GM23338 (cell line): ENCODE data around the gene PHLPP2. TPM values are rescaled to one million over a fixed set of nuclear protein-coding genes. Genes with fewer than 3 reads are reported as not detected.

Experiments
- ATAC-seq: fragments of 200-7000 bp; cut with Tn5 transposase; 3 replicates; pipeline ENCODE4 v1.9.1; 2020
- DNase-seq: peaks from one replicate; pipeline ENCODE4 v3.0.0-alpha.2; 2015; ENCODE audit warnings: low spot score
- H2AFZ ChIP-seq: fragments of 200-600 bp; sonication (generic); 2 replicates; pipeline ENCODE4 v1.8.0; 2016; ENCODE audit warnings: antibody characterized with exemption, mild to moderate bottlenecking, moderate library complexity
- H3F3A ChIP-seq: fragments of 200-600 bp; sonication (generic); replicated peaks from 2 replicates; pipeline ENCODE4 v1.8.0; 2017; ENCODE audit warnings: antibody characterized with exemption, mixed run types, low read depth
- H3K27ac ChIP-seq: fragments of 200-600 bp; sonication (generic); 2 replicates; pipeline ENCODE4 v1.6.1; 2016; ENCODE audit warnings: low read depth
- H3K27me3 ChIP-seq: fragments of 200-600 bp; sonication (generic); 2 replicates; pipeline ENCODE4 v1.8.0; 2016; ENCODE audit warnings: mild to moderate bottlenecking, mixed run types, moderate library complexity; ENCODE audit not compliant: insufficient read depth
- H3K36me3 ChIP-seq: fragments of 200-600 bp; sonication (generic); 2 replicates; pipeline ENCODE4 v1.8.0; 2016; ENCODE audit warnings: mild to moderate bottlenecking; ENCODE audit not compliant: insufficient read depth
- H3K4me1 ChIP-seq: fragments of 200-600 bp; sonication (generic); 2 replicates; pipeline ENCODE4 v1.8.0; 2016; ENCODE audit warnings: mild to moderate bottlenecking, moderate library complexity; ENCODE audit not compliant: insufficient read depth
- H3K4me2 ChIP-seq: fragments of 200-600 bp; sonication (generic); 2 replicates; pipeline ENCODE4 v1.7.1; 2017; ENCODE audit warnings: mixed run types
- H3K4me3 ChIP-seq: fragments of 200-600 bp; sonication (generic); 2 replicates; pipeline ENCODE4 v1.6.1; 2016; ENCODE audit warnings: mixed run types
- H3K79me2 ChIP-seq: fragments of 200-600 bp; sonication (generic); replicated peaks from 2 replicates; pipeline ENCODE4 v1.8.0; 2017; ENCODE audit warnings: mild to moderate bottlenecking; ENCODE audit not compliant: insufficient read depth
- H3K9me2 ChIP-seq: fragments of 200-600 bp; sonication (generic); 2 replicates; pipeline ENCODE4 v1.8.0; 2017; ENCODE audit not compliant: insufficient read depth
- H4K20me1 ChIP-seq: fragments of 200-600 bp; sonication (generic); replicated peaks from 2 replicates; pipeline ENCODE4 v1.8.0; 2017; ENCODE audit warnings: mild to moderate bottlenecking; ENCODE audit not compliant: insufficient read depth
- H3K27ac Mint-ChIP-seq: 2 replicates; pipeline ENCODE4 v1.8.0; 2020; ENCODE audit warnings: inconsistent platforms, mild to moderate bottlenecking, moderate library complexity, mixed read lengths
- H3K27me3 Mint-ChIP-seq: 3 replicates; pipeline ENCODE4 v1.8.0; 2022; ENCODE audit warnings: low read depth, mild to moderate bottlenecking, moderate library complexity, mixed read lengths, inconsistent platforms; ENCODE audit not compliant: insufficient read depth, poor library complexity
- H3K36me3 Mint-ChIP-seq: 3 replicates; pipeline ENCODE4 v1.8.0; 2021; ENCODE audit warnings: low read depth, mild to moderate bottlenecking, inconsistent platforms, moderate library complexity, mixed read lengths
- H3K4me1 Mint-ChIP-seq: 3 replicates; pipeline ENCODE4 v1.8.0; 2020; ENCODE audit warnings: mild to moderate bottlenecking, inconsistent platforms, mixed read lengths
- H3K4me3 Mint-ChIP-seq: 3 replicates; pipeline ENCODE4 v1.8.0; 2021; ENCODE audit warnings: moderate library complexity, mild to moderate bottlenecking, inconsistent platforms, mixed read lengths
- H3K9me3 Mint-ChIP-seq: 3 replicates; pipeline ENCODE4 v1.8.0; 2020; ENCODE audit warnings: moderate library complexity, mild to moderate bottlenecking, inconsistent platforms, mixed read lengths
- CREB1 ChIP-seq: fragments of 250-450 bp; sonication (Bioruptor Pico); IDR thresholded peaks from 2 replicates; pipeline ENCODE4 v1.5.0; 2020; ENCODE audit warnings: low read depth, mild to moderate bottlenecking, moderate library complexity
- STAT1 ChIP-seq: IDR thresholded peaks from one replicate; pipeline ENCODE4 v1.6.1; 2016; ENCODE audit warnings: antibody characterized with exemption; ENCODE audit not compliant: unreplicated experiment
- ZNF114 ChIP-seq: fragments of 250-450 bp; sonication (Bioruptor Pico); IDR thresholded peaks from 2 replicates; pipeline ENCODE4 v1.5.0; 2020; ENCODE audit warnings: mild to moderate bottlenecking, moderate library complexity
- polyA plus RNA-seq: library from polyadenylated mRNA; unstranded; fragments of >200 nt; fragmentation: Nextera tagmentation; extraction: Ambion mirVana; gene quantifications from 2 replicates; pipeline ENCODE4 v1.2.1, GENCODE V29; 2016
- total RNA-seq: library from RNA; depleted of rRNA; stranded (reverse); fragments of >200 nt; shearing (Covaris generic); gene quantifications from 2 replicates; pipeline ENCODE4 v1.2.3, GENCODE V29; 2014
- TF ChIP-seq, protein P1 (sequence below): fragments of 250-450 bp; sonication (Bioruptor Pico); IDR thresholded peaks from 2 replicates; pipeline ENCODE4 v1.5.0; 2020; ENCODE audit warnings: mild to moderate bottlenecking, moderate library complexity

Gene PHLPP2
- total and polyA plus RNA-seq, 2 experiments from 2014 or later, result 4.2 to 20.5 TPM

DNA sequence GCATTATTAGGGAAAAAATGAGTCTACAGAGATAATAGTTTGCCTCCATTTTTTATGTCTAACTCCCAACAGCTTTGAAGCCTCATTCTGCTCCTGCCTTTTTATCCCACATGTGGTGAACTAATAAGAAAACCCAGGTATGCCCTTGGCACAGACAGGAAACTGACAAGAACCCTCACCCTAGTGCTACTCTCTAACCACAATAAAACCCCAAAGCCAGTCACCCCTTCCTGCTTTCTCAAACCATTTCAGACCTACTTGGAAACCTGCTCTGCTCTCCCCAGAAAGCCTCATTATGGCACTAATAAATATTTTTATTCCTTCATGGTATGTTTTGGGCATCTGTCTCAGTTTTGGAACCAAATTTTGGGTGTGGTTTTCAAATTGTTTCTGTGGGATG is 102.4 kb downstream of the PHLPP2 start:
- H3K4me3 ChIP-seq, result no peak overlapping the region
- peaks cover 7% of the 10 kb centered on the region; the same call in 2 of the 3 replicates for H3K9me3 Mint-ChIP-seq
- no peak overlapping the region for H3K27ac Mint-ChIP-seq

More for the DNA sequence above, 102.4 kb downstream of the PHLPP2 start:
- peaks cover under 1% of the 10 kb centered on the region; the same call in 1 of the 2 replicates for H3K79me2 ChIP-seq
- H3K4me1 Mint-ChIP-seq, result no peaks in the 10 kb centered on the region; the same call in 2 of the 3 replicates
- H3K4me1 ChIP-seq, result 0 out of 2 replicates have a peak, but pooled peaks cover under 1% of the 10 kb centered on the region
- H3K36me3 Mint-ChIP-seq, result no peaks in the 10 kb centered on the region
- TF ChIP-seq, protein P1, sequence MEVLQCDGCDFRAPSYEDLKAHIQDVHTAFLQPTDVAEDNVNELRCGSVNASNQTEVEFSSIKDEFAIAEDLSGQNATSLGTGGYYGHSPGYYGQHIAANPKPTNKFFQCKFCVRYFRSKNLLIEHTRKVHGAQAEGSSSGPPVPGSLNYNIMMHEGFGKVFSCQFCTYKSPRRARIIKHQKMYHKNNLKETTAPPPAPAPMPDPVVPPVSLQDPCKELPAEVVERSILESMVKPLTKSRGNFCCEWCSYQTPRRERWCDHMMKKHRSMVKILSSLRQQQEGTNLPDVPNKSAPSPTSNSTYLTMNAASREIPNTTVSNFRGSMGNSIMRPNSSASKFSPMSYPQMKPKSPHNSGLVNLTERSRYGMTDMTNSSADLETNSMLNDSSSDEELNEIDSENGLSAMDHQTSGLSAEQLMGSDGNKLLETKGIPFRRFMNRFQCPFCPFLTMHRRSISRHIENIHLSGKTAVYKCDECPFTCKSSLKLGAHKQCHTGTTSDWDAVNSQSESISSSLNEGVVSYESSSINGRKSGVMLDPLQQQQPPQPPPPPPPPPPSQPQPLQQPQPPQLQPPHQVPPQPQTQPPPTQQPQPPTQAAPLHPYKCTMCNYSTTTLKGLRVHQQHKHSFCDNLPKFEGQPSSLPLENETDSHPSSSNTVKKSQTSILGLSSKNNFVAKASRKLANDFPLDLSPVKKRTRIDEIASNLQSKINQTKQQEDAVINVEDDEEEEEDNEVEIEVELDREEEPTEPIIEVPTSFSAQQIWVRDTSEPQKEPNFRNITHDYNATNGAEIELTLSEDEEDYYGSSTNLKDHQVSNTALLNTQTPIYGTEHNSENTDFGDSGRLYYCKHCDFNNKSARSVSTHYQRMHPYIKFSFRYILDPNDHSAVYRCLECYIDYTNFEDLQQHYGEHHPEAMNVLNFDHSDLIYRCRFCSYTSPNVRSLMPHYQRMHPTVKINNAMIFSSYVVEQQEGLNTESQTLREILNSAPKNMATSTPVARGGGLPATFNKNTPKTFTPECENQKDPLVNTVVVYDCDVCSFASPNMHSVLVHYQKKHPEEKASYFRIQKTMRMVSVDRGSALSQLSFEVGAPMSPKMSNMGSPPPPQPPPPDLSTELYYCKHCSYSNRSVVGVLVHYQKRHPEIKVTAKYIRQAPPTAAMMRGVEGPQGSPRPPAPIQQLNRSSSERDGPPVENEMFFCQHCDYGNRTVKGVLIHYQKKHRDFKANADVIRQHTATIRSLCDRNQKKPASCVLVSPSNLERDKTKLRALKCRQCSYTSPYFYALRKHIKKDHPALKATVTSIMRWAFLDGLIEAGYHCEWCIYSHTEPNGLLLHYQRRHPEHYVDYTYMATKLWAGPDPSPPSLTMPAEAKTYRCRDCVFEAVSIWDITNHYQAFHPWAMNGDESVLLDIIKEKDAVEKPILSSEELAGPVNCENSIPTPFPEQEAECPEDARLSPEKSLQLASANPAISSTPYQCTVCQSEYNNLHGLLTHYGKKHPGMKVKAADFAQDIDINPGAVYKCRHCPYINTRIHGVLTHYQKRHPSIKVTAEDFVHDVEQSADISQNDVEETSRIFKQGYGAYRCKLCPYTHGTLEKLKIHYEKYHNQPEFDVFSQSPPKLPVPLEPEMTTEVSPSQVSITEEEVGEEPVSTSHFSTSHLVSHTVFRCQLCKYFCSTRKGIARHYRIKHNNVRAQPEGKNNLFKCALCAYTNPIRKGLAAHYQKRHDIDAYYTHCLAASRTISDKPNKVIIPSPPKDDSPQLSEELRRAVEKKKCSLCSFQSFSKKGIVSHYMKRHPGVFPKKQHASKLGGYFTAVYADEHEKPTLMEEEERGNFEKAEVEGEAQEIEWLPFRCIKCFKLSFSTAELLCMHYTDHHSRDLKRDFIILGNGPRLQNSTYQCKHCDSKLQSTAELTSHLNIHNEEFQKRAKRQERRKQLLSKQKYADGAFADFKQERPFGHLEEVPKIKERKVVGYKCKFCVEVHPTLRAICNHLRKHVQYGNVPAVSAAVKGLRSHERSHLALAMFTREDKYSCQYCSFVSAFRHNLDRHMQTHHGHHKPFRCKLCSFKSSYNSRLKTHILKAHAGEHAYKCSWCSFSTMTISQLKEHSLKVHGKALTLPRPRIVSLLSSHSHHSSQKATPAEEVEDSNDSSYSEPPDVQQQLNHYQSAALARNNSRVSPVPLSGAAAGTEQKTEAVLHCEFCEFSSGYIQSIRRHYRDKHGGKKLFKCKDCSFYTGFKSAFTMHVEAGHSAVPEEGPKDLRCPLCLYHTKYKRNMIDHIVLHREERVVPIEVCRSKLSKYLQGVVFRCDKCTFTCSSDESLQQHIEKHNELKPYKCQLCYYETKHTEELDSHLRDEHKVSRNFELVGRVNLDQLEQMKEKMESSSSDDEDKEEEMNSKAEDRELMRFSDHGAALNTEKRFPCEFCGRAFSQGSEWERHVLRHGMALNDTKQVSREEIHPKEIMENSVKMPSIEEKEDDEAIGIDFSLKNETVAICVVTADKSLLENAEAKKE (CRISPR knock-in tag), result no peak
- TF ChIP-seq STAT1 (no peak), CREB1 (CRISPR knock-in tag) (no peak), ZNF114 (CRISPR knock-in tag) (no peak)
- H3K36me3 ChIP-seq, result 0 out of 2 replicates have a peak, but pooled peaks cover 3% of the 10 kb centered on the region
- H3K4me3 Mint-ChIP-seq, result no peak overlapping the region
- no peaks in the 10 kb centered on the region for H4K20me1 ChIP-seq
- H3K9me2 ChIP-seq, result 0 out of 2 replicates have a peak, but pooled peaks cover 7% of the 10 kb centered on the region
- no peaks in the 10 kb centered on the region for H3F3A ChIP-seq
- DNase-seq (no peak), ATAC-seq (no peak)
- H3K27me3 Mint-ChIP-seq, result peaks cover 4% of the 10 kb centered on the region
- H3K27me3 ChIP-seq, result no peaks in the 10 kb centered on the region
- no peak overlapping the region for H3K4me2 ChIP-seq
- H2AFZ ChIP-seq, result no peak overlapping the region
- H3K27ac ChIP-seq, result no peak overlapping the region
